Lower leg skin (tissue), 3 donors: ENCODE data around the gene HTR6.

Experiments
- CTCF ChIP-seq, 3 donors: fragments of 450-650 bp; IDR thresholded peaks; one replicate each; pipeline ENCODE4 v1.5.1; 2016; ENCODE audit warnings: antibody characterized with exemption in 3 of 3, mild to moderate bottlenecking in 3 of 3, moderate library complexity in 2 of 3
- POLR2A ChIP-seq, 2 donors: fragments of 450-650 bp; IDR thresholded peaks; one replicate each; pipeline ENCODE4 v1.6.1; 2016 to 2017; ENCODE audit warnings: antibody characterized with exemption in 2 of 2, mild to moderate bottlenecking in 1 of 2, moderate library complexity in 1 of 2

GRCh38 chr1:19668888-19669287 is 4.2 kb downstream of the HTR6 start:
- TF ChIP-seq POLR2A (IDR thresholded peaks at IDR 0.05) (no peak), CTCF (IDR thresholded peaks at IDR 0.05) (no peak)
